A172 (cell line): ENCODE measurements around the gene HORMAD2. TPM values are rescaled to one million over a fixed set of nuclear protein-coding genes. Genes with fewer than 3 reads are reported as not detected.
A peak's percentile ranks its signal among the peaks of the same experiment; 100 is the strongest.

Source experiments
- DNase-seq: peaks from one replicate; pipeline ENCODE4 v3.0.0-alpha.2; 2015; ENCODE audit warnings: low spot score
- total RNA-seq: library from RNA; depleted of rRNA; stranded (reverse); fragments of >200 nt; shearing (Covaris generic); gene quantifications from 2 replicates; pipeline ENCODE4 v1.2.3, GENCODE V29; 2014; rRNA removed

Gene HORMAD2
- total RNA-seq, 1 experiment from 2014 or later: not detected

DNA sequence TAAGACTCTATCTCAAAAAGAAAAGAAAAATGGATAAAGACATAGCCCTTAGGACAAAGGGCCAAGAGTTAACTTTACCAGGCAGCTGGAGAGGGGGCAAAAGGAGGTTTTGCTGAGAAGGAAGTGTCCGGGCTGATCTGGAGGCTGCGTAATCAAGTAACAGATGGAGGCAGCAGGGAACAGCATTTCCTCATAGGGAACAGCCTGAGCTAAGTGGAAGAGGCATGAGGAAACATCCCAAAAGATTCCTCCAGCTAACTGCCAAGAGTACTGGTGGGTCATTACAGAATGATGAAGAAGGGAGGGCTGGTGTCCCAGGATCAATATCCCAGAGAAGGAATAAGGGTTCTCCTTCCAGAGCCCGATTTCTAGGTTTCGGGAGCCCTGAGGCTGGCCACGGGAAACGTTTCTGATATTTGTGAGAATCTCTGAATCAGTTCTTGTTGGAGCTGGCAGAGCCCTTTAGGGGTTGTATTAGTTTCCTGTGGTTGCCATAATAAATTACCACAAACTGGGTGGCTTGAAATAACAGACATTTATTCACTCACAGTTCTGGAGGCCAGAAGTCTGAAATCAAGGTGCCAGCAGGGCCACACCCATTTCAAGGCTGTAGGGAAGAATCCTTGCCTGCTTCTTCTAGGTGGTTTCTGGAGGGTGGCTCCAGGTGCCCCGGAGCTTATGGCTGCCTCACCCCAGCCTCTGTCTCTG, 145.1 kb downstream of the HORMAD2 start:
- no peak for DNase-seq

DNA sequence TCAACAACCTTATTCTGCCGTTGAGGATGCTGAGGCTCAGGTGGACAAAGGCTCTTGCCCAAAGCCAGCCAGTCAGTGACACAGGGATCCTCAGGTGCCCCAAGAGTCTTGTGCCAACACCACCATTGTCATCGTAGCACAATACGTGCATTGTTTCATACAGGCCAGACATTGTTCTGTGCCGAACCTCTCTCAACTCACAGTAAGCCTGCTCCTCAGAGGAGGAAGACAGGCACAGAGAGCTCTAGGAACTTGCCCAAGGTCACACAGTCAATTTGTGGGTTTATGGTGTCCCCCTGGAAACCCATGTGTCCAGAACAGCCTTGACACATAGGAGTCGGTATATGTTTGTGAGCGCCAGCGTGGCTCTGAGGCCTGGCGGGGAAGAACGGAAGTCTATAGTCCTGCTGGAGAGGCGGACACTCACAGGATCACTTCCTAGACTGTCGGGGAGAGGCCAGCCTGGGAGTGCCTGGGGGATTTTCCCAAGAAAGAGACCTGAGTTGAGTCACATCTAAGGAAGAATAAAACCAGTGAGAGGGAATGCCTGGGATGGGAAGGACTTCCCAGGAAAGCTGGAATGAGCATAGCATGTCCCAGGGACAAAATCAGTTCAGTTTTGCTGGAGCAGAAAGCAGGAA, 146.0 kb downstream of the HORMAD2 start:
- DNase-seq: peak; percentile 88

Other genes starting within 250 kb of the HORMAD2 start
- 15.4 and 16.7 TPM in 2 replicates for gene ASCC2, start 242.2 kb upstream of the HORMAD2 start, total RNA-seq
- gene MTMR3, start 197.3 kb upstream of the HORMAD2 start, total RNA-seq: 8.1 and 9.4 TPM in 2 replicates
- gene LIF, start 166.3 kb downstream of the HORMAD2 start, total RNA-seq: 24.8 and 25.4 TPM in 2 replicates
- gene OSM, start 186.4 kb downstream of the HORMAD2 start, total RNA-seq: not detected in 2 replicates
- gene CASTOR1, start 209.0 kb downstream of the HORMAD2 start, total RNA-seq: 12.8 and 20.8 TPM in 2 replicates
- gene TBC1D10A, start 246.5 kb downstream of the HORMAD2 start, total RNA-seq: 12.1 and 17.0 TPM in 2 replicates